Endodermal cell (in vitro differentiated cells): Measurements from ENCODE around the gene CCDC183. TPM values are rescaled to one million over a fixed set of nuclear protein-coding genes. Genes with fewer than 3 reads are reported as not detected.

Experiments used
- DNase-seq: peaks from one replicate; pipeline ENCODE4 v3.0.0-alpha.2; 2017
- H3K27ac ChIP-seq: 2 replicates; pipeline ENCODE4 v1.5.1; 2013; ENCODE audit warnings: mild to moderate bottlenecking, low read depth, low read length, moderate library complexity
- H3K27me3 ChIP-seq: 2 replicates; pipeline ENCODE4 v1.6.1; 2013; ENCODE audit warnings: mild to moderate bottlenecking, low read length, moderate library complexity; ENCODE audit not compliant: insufficient read depth, control insufficient read depth, poor library complexity, severe bottlenecking
- H3K36me3 ChIP-seq: 2 replicates; pipeline ENCODE4 v1.7.0; 2013; ENCODE audit warnings: mild to moderate bottlenecking, low read length, moderate library complexity; ENCODE audit not compliant: control insufficient read depth, insufficient read depth
- H3K4me1 ChIP-seq: one replicate; pipeline ENCODE4 v1.7.0; 2013; ENCODE audit warnings: low read length; ENCODE audit not compliant: control insufficient read depth, insufficient read depth
- H3K4me3 ChIP-seq: 2 replicates; pipeline ENCODE4 v1.5.1; 2013; ENCODE audit warnings: mild to moderate bottlenecking, low read length, moderate library complexity
- H3K9ac ChIP-seq: 2 replicates; pipeline ENCODE4 v1.6.1; 2013; ENCODE audit warnings: mild to moderate bottlenecking, low read length, moderate library complexity; ENCODE audit not compliant: poor library complexity, severe bottlenecking; ENCODE audit errors: extremely low read depth
- H3K9me3 ChIP-seq: 2 replicates; pipeline ENCODE4 v1.6.1; 2013; ENCODE audit warnings: mild to moderate bottlenecking, low read length, moderate library complexity; ENCODE audit not compliant: control insufficient read depth
- H3K27ac Mint-ChIP-seq: 2 replicates; pipeline ENCODE4 v1.8.0; 2020; ENCODE audit warnings: mixed read lengths
- H3K27me3 Mint-ChIP-seq: 2 replicates; pipeline ENCODE4 v1.8.0; 2021; ENCODE audit warnings: mild to moderate bottlenecking, mixed read lengths; ENCODE audit not compliant: insufficient read depth
- H3K36me3 Mint-ChIP-seq: 2 replicates; pipeline ENCODE4 v1.8.0; 2020; ENCODE audit warnings: low read depth, mixed read lengths
- H3K4me1 Mint-ChIP-seq: 2 replicates; pipeline ENCODE4 v1.8.0; 2020; ENCODE audit warnings: mixed read lengths
- H3K4me3 Mint-ChIP-seq: 2 replicates; pipeline ENCODE4 v1.8.0; 2020; ENCODE audit warnings: mild to moderate bottlenecking, moderate library complexity, mixed read lengths
- H3K9me3 Mint-ChIP-seq: 2 replicates; pipeline ENCODE4 v1.8.0; 2020; ENCODE audit warnings: mild to moderate bottlenecking, mixed read lengths
- WGBS, 2 experiments: methylation state at CpG; one replicate each; pipeline versions ENCODE4 v1.1.5 to v1.1.7; 2013; ENCODE audit warnings: missing lambda C conversion rate in 2 of 2, mixed read lengths in 1 of 2; ENCODE audit not compliant: insufficient coverage in 1 of 2, insufficient read length in 1 of 2; 5-methylcytosine and 5-hydroxymethylcytosine counted together
- total RNA-seq, 2 donors: library from RNA; stranded (reverse); fragmentation: NEBNext Ultra II Directional in 1 of 2; extraction: Animal tissue kit (Norgen Biotek cat#: 25700) in 1 of 2; gene quantifications; 2 replicates in 1 of 2; 3 replicates in 1 of 2; pipeline ENCODE4 v1.2.1, GENCODE V29; 2021
- TF ChIP-seq, protein P1 (sequence below): fragments of 200-600 bp; sonication (generic); conservative IDR thresholded peaks from 2 replicates; pipeline ENCODE4 v1.5.0; 2021; ENCODE audit warnings: antibody characterized with exemption, mild to moderate bottlenecking

CCDC183 gene
- total RNA-seq, 2 donors from 2014 or later, result 10.9 to 13.4 TPM

- Mint-ChIP-seq H3K27me3 (no peaks in the 10 kb centered on the region), H3K9me3 (peaks cover 13% of the 10 kb centered on the region), H3K4me3 (no peak overlapping the region), H3K4me1 (no peaks in the 10 kb centered on the region), H3K27ac (no peak overlapping the region), H3K36me3 (peaks cover 2% of the 10 kb centered on the region)
- Histone ChIP-seq H3K36me3 (no peaks in the 10 kb centered on the region), H3K9ac (no peak overlapping the region), H3K27ac (no peak overlapping the region), H3K4me3 (no peak overlapping the region), H3K4me1 (no peaks in the 10 kb centered on the region), H3K27me3 (no peaks in the 10 kb centered on the region), H3K9me3 (no peaks in the 10 kb centered on the region)
- WGBS, 2 experiments, result 91 to 92% methylated on average over 15 to 20 of the region's 20 CpGs
- DNase-seq, result no peak
- TF ChIP-seq, protein P1, sequence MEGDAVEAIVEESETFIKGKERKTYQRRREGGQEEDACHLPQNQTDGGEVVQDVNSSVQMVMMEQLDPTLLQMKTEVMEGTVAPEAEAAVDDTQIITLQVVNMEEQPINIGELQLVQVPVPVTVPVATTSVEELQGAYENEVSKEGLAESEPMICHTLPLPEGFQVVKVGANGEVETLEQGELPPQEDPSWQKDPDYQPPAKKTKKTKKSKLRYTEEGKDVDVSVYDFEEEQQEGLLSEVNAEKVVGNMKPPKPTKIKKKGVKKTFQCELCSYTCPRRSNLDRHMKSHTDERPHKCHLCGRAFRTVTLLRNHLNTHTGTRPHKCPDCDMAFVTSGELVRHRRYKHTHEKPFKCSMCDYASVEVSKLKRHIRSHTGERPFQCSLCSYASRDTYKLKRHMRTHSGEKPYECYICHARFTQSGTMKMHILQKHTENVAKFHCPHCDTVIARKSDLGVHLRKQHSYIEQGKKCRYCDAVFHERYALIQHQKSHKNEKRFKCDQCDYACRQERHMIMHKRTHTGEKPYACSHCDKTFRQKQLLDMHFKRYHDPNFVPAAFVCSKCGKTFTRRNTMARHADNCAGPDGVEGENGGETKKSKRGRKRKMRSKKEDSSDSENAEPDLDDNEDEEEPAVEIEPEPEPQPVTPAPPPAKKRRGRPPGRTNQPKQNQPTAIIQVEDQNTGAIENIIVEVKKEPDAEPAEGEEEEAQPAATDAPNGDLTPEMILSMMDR, result no peak
Observed at GRCh38 chr9:136757751-136758140, 38.4 kb upstream of the CCDC183 start.

GRCh38 chr9:136759001-136759400 lies 37.1 kb upstream of the CCDC183 start:
- Histone ChIP-seq H3K36me3 (no peaks in the 10 kb centered on the region), H3K27ac (no peak overlapping the region), H3K4me1 (no peaks in the 10 kb centered on the region), H3K9ac (no peak overlapping the region), H3K27me3 (no peaks in the 10 kb centered on the region), H3K4me3 (no peak overlapping the region), H3K9me3 (no peaks in the 10 kb centered on the region)
- no peaks in the 10 kb centered on the region for H3K4me1 Mint-ChIP-seq
- H3K27me3 Mint-ChIP-seq, result no peaks in the 10 kb centered on the region
- H3K27ac Mint-ChIP-seq, result no peak overlapping the region
- H3K4me3 Mint-ChIP-seq, result no peak overlapping the region
- no peak for DNase-seq
- peaks cover 12% of the 10 kb centered on the region for H3K9me3 Mint-ChIP-seq
- H3K36me3 Mint-ChIP-seq, result peaks cover 2% of the 10 kb centered on the region
- 84 to 85% methylated on average over 8 to 9 of the region's 9 CpGs for WGBS, 2 experiments
- TF ChIP-seq, protein P1, result no peak

DNA sequence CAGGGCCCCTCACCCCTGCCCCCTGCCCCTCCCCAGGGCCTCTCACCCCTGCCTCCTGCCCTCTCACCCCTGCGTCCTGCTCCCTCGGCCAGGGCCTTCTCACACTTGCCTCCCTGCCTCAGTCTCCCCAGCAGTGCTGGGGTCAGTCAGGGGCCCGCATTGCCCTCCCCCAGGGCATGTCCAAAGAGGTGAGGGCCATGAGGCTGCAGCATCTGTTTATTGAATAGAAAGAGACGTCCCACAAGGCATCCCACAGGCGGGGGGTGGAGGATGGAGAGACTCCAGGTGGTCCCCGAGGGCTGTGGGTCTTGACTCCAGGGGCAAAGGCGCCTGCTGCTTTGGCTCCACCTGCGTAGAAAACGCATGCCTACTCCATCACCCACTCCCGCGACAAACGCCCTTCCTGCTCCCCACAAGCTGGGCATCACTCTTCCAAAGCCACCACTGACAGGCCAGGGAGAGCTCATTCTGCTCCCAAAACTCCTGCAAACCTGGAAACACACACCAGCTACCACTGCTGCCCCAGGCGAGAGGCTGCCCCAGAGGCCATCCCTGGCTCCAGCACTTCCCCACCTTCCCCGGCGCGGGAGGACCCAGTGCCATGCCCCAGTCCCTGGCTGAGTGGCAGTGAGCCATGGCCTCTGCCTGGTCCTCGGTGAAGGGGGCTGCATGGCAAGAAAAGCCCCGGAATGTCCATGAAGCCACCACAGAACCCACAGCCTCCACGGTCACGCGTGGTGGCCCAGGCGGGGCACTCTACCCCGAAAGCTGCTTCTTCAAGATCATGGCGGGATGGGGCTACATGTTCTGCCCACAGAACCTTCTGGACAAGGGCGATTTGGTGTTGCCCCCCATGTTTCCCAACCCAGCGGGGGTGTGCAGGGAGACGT lies 36.5 kb upstream of the CCDC183 start:
- H3K4me1 Mint-ChIP-seq, result no peaks in the 10 kb centered on the region
- H3K9me3 Mint-ChIP-seq, result peaks cover 12% of the 10 kb centered on the region

More for the DNA sequence above, 36.5 kb upstream of the CCDC183 start:
- no peak overlapping the region for H3K4me3 Mint-ChIP-seq
- no peak overlapping the region for H3K27ac ChIP-seq
- H3K4me3 ChIP-seq, result no peak overlapping the region
- TF ChIP-seq, protein P1, result no peak
- H3K9ac ChIP-seq, result no peak overlapping the region
- H3K36me3 ChIP-seq, result no peaks in the 10 kb centered on the region
- WGBS, 2 experiments, result 89 to 90% methylated on average over 12 to 27 of the region's 27 CpGs
- no peak for DNase-seq
- H3K27me3 Mint-ChIP-seq, result no peaks in the 10 kb centered on the region
- H3K27ac Mint-ChIP-seq, result no peak overlapping the region
- no peaks in the 10 kb centered on the region for H3K4me1 ChIP-seq
- H3K27me3 ChIP-seq, result no peaks in the 10 kb centered on the region
- H3K36me3 Mint-ChIP-seq, result peaks cover 2% of the 10 kb centered on the region
- no peaks in the 10 kb centered on the region for H3K9me3 ChIP-seq
